NB4 (cell line): ENCODE results near the gene KCNQ1.

Experiments used
- DNase-seq: peaks from one replicate; pipeline ENCODE4 v3.0.0; 2010; ENCODE audit warnings: low read depth
- H3K4me3 ChIP-seq: one replicate; pipeline ENCODE4 v1.5.1; 2011; ENCODE audit warnings: mild to moderate bottlenecking, low read depth, low read length, moderate library complexity
- MYC ChIP-seq: IDR thresholded peaks from 2 replicates; pipeline ENCODE4 v1.6.1; 2011; ENCODE audit warnings: low read depth, low read length
- POLR2A ChIP-seq: IDR thresholded peaks from 2 replicates; pipeline ENCODE4 v1.6.1; 2011; ENCODE audit warnings: mild to moderate bottlenecking; ENCODE audit not compliant: insufficient read length; ENCODE audit errors: extremely low read depth
- TF ChIP-seq, protein P1 (sequence below): IDR thresholded peaks from one replicate; pipeline ENCODE4 v1.5.1; 2012; ENCODE audit warnings: low read depth, low read length
- TF ChIP-seq, protein P2 (sequence below): IDR thresholded peaks from 2 replicates; pipeline ENCODE4 v1.6.1; 2011; ENCODE audit warnings: low read depth, low read length

The KCNQ1 gene

DNA sequence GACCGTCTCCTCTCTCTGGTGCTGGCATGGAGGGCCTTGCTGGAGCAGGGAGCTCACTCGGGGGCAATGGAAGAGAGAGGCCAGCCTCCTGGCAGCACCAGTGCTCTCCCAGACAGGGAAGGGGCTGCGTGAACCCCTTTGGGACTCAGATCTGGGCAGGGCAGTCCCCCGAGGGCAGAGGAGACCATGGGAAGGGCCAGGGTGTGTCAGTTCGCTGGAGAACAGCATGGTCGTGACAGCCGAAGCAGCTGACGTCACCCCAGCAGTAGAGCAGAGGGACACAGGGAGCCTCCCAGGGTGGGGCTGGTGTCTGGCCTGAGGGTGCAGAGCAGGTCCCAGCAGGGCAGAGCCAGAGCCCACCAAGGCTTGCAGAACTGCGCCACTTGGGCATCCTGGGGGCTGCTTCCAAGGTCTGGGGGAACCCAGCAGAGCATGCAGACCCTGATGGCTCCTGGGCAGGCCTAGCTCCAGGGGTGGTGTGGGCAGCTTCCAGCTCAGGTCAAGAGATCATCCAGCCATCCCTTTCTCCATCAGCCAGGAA is 326.0 kb downstream of the KCNQ1 start:
- DNase-seq: no peak
- H3K4me3 ChIP-seq: no peak overlapping the region
- TF ChIP-seq MYC (no peak), POLR2A (no peak)
- TF ChIP-seq, protein P1, sequence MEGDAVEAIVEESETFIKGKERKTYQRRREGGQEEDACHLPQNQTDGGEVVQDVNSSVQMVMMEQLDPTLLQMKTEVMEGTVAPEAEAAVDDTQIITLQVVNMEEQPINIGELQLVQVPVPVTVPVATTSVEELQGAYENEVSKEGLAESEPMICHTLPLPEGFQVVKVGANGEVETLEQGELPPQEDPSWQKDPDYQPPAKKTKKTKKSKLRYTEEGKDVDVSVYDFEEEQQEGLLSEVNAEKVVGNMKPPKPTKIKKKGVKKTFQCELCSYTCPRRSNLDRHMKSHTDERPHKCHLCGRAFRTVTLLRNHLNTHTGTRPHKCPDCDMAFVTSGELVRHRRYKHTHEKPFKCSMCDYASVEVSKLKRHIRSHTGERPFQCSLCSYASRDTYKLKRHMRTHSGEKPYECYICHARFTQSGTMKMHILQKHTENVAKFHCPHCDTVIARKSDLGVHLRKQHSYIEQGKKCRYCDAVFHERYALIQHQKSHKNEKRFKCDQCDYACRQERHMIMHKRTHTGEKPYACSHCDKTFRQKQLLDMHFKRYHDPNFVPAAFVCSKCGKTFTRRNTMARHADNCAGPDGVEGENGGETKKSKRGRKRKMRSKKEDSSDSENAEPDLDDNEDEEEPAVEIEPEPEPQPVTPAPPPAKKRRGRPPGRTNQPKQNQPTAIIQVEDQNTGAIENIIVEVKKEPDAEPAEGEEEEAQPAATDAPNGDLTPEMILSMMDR: no peak
- TF ChIP-seq, protein P2, sequence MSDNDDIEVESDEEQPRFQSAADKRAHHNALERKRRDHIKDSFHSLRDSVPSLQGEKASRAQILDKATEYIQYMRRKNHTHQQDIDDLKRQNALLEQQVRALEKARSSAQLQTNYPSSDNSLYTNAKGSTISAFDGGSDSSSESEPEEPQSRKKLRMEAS: no peak

DNA sequence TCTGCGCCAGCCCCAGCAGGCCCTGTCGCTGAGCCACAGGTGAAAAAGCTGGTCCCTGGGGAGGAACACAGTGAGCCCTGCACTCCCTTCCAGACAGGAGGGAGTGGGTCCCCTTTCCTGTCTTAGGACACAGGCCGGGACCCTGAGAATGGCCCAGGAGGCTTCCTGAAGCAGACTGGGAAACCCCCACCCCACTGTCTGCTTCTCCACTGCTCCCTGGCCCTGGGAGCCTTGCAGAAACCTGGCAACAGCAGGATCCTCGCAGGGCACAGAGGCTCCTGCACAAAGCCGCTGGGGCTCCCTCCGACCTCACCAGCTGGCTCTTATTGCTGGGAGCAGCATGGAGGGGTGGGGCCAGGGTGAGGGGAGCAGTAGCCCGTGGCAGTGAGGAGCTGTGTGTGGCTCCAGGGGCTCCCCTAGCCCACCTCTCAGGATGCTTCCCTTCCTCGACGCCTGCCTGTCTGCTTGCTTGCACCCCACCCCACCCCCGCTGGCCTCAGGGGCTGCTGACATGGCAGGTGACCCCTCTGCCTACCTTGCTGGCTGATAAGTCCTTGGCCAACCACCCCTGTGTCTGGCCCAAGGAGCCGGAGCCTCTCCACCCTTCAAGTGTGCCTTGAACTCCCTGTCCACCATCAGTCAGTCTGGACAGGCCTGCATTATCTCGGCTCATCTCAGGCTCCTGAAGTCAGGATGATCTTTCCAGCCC is 327.1 kb downstream of the KCNQ1 start:
- TF ChIP-seq, protein P2: no peak
- TF ChIP-seq, protein P1: no peak
- TF ChIP-seq MYC: no peak
- TF ChIP-seq POLR2A: no peak
- DNase-seq: no peak

DNA sequence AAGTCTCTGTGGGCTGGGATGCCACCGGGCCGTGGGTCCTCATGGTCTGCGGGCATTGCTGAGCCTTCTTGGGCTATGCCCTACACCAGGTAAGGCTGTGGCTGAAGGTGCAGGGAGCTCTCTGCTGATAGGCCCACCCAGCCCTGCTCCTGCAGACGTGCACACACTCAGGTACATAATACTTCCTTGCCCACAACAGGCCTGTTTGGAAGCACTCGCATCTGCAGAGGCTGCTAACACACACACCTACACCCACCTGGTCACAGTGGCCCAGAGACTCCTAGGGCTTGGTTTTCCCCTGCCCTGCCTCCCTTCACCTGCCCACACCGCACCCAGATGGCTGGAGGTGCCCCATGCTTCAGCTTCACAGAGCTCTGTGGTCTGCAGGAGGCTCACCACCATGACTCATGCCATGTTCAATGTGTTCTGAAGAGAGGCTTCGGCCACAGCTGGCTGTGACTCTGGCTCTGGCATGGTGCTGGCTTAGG is 327.8 kb downstream of the KCNQ1 start:
- no peak overlapping the region for H3K4me3 ChIP-seq
- DNase-seq: peak; percentile 66
- TF ChIP-seq MYC: 0 out of 2 replicates have a peak, but pooled peaks have one; percentile 24
- TF ChIP-seq, protein P1: no peak

More for the DNA sequence above, 327.1 kb downstream of the KCNQ1 start:
- H3K4me3 ChIP-seq: no peak overlapping the region

DNA sequence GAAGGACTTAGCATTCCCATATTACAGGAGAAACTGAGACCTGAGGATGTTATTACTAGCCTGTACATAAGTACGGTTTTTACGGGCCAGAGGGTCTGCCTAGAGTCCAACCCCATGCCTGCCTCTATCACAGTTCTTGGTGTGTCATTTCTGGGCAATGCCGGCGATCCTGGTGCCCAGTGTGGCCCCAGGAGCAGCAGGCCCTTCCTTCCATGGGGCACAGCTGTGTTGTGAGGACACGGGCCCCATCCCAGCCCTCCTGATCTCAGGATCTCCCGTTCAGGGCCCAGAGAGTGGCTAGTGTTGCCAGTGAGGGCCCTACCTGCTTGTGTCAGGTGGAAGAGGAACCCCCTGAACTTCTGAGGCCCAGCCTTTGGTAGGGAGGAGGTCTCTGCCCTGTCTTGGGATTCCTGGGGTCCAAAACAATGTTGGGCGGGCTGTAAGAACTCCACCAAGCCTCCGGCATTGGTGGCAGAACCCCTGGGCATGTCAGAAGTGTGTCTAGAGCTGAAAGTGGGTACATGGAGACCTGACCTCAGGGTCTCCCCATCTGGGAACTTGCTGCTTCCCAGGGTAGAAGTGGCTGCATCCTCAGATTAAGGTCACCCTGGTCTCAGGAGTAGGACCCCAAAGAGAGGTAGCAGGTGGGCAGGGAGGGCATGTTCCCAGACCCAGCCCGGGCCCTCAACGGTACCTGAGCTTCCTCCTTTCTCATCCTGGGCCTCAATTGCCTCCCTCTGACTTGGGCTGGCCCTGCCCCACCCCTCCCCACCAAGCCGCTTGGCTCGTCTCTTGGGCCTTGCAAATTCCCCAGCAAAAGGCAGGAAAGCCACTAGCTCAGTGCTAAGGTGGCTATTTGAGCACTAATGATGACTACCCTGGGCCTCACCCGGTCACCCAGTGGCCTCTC is 329.6 kb downstream of the KCNQ1 start:
- no peak overlapping the region for H3K4me3 ChIP-seq
- no peak for DNase-seq
- TF ChIP-seq, protein P1: no peak
- TF ChIP-seq, protein P2: no peak
- TF ChIP-seq MYC (no peak), POLR2A (no peak)

DNA sequence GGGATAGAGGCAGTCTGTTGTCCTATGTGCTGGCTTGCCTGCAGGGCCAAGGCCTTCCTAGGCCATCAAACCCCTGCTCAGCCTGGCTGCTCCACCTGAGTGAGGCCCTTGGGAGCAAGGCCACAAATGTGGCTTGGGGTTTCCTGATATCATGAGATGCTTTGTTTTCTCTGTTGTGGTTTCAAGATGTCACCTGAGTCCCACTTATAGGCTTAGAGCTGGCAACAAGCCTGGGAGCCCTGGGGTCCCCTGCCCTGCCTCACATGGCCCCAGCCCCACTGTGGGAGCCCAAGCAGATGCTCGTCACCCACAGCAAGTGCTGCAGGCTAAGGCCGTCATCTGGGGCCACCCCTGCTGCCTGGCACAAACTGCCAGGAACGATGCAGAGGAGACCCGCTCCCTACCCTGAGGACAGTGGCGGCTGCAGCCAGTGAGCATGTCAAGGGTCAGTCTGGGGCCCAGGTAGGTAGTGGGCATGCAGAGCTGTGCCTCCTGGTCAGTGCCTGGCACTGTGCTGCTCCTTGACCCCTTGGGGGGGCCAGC is 330.3 kb downstream of the KCNQ1 start:
- no peak for TF ChIP-seq MYC
- TF ChIP-seq, protein P1: no peak
- no peak for TF ChIP-seq POLR2A
- TF ChIP-seq, protein P2: no peak
- no peak overlapping the region for H3K4me3 ChIP-seq
- no peak for DNase-seq
